ENCODE measurements around the gene SMC5. TPM values are rescaled to one million over a fixed set of nuclear protein-coding genes. Genes with fewer than 3 reads are reported as not detected.
"Not testable (repeated sequence)": the region's sequence is repeated elsewhere in the genome, so short reads cannot be mapped to it uniquely, and the experiment has no call there.

SMC5 gene
- total RNA-seq, 2 donors from 2014 or later = 22.6 to 46.1 TPM

- no peak overlapping the region for H3K27ac ChIP-seq
- H3K4me1 ChIP-seq (ENCODE audit: control insufficient read depth in 1 of 2, low read depth in 2 of 2) = no peaks in the 10 kb centered on the region
- no peaks in the 10 kb centered on the region for H3K36me3 ChIP-seq
- H3K27me3 ChIP-seq (replicated peaks; ENCODE audit: insufficient read depth) = no peaks in the 10 kb centered on the region
- DNase-seq (ENCODE audit: low spot score) (no peak), ATAC-seq (ENCODE audit: insufficient number of reproducible peaks, low FRiP score, low read depth) (no peak)
- H3K4me3 ChIP-seq = no peak overlapping the region
- H3K9me3 ChIP-seq = no peaks in the 10 kb centered on the region
- no peak for TF ChIP-seq CTCF (IDR thresholded peaks at IDR 0.05)
Observed at GRCh38 chr9:70318002-70318401, 59.2 kb downstream of the SMC5 start.

GRCh38 chr9:70322096-70322495 is 63.3 kb downstream of the SMC5 start:
- no peaks in the 10 kb centered on the region for H3K4me1 ChIP-seq (ENCODE audit: control insufficient read depth in 1 of 2, low read depth in 2 of 2)
- peaks cover 11% of the 10 kb centered on the region for H3K36me3 ChIP-seq
- ATAC-seq (ENCODE audit: insufficient number of reproducible peaks, low FRiP score, low read depth) (no peak), DNase-seq (ENCODE audit: low spot score) (no peak)
- no peaks in the 10 kb centered on the region for H3K9me3 ChIP-seq
- H3K4me3 ChIP-seq = no peak overlapping the region
- H3K27ac ChIP-seq = no peak overlapping the region
- TF ChIP-seq CTCF (IDR thresholded peaks at IDR 0.05) = no peak
- no peaks in the 10 kb centered on the region for H3K27me3 ChIP-seq (replicated peaks; ENCODE audit: insufficient read depth)

GRCh38 chr9:70324963-70325362 is 66.2 kb downstream of the SMC5 start:
- Histone ChIP-seq H3K4me1 (ENCODE audit: control insufficient read depth in 1 of 2, low read depth in 2 of 2) (no peaks in the 10 kb centered on the region), H3K9me3 (no peaks in the 10 kb centered on the region), H3K36me3 (peaks cover 15% of the 10 kb centered on the region), H3K27me3 (replicated peaks; ENCODE audit: insufficient read depth) (no peaks in the 10 kb centered on the region), H3K4me3 (no peak overlapping the region), H3K27ac (no peak overlapping the region)
- TF ChIP-seq CTCF (IDR thresholded peaks at IDR 0.05) = no peak
- no peak for DNase-seq (ENCODE audit: low spot score)
- ATAC-seq (ENCODE audit: insufficient number of reproducible peaks, low FRiP score, low read depth) = no peak

- H3K4me1 ChIP-seq (ENCODE audit: control insufficient read depth in 1 of 2, low read depth in 2 of 2); ATAC-seq (ENCODE audit: insufficient number of reproducible peaks, low FRiP score, low read depth); H3K4me3 ChIP-seq; H3K27ac ChIP-seq; H3K27me3 ChIP-seq (replicated peaks; ENCODE audit: insufficient read depth); DNase-seq (ENCODE audit: low spot score); H3K9me3 ChIP-seq: not testable (repeated sequence)
- H3K36me3 ChIP-seq = peaks cover 15% of the 10 kb centered on the region
Observed at GRCh38 chr9:70328625-70329024, 69.8 kb downstream of the SMC5 start.

GRCh38 chr9:70340572-70340971 is 81.8 kb downstream of the SMC5 start:
- Histone ChIP-seq H3K4me3 (no peak overlapping the region), H3K9me3 (no peaks in the 10 kb centered on the region), H3K27me3 (replicated peaks; ENCODE audit: insufficient read depth) (no peaks in the 10 kb centered on the region), H3K36me3 (no peaks in the 10 kb centered on the region), H3K4me1 (ENCODE audit: control insufficient read depth in 1 of 2, low read depth in 2 of 2) (peaks cover 0 to 6% of the 10 kb centered on the region in 2 donors), H3K27ac (no peak overlapping the region)
- DNase-seq (ENCODE audit: low spot score) (no peak), ATAC-seq (ENCODE audit: insufficient number of reproducible peaks, low FRiP score, low read depth) (no peak)
- peak; percentile 55 for TF ChIP-seq CTCF (IDR thresholded peaks at IDR 0.05)

GRCh38 chr9:70347046-70347445 is 88.3 kb downstream of the SMC5 start:
- H3K9me3 ChIP-seq = no peaks in the 10 kb centered on the region
- H3K4me1 ChIP-seq (ENCODE audit: control insufficient read depth in 1 of 2, low read depth in 2 of 2) = no peaks in the 10 kb centered on the region
- H3K27ac ChIP-seq = peak overlapping the region in 1 of 2 donors; percentile 34
- H3K36me3 ChIP-seq = peaks cover 18% of the 10 kb centered on the region
- no peak for TF ChIP-seq CTCF (IDR thresholded peaks at IDR 0.05)
- no peaks in the 10 kb centered on the region for H3K27me3 ChIP-seq (replicated peaks; ENCODE audit: insufficient read depth)
- H3K4me3 ChIP-seq = no peak overlapping the region
- ATAC-seq (ENCODE audit: insufficient number of reproducible peaks, low FRiP score, low read depth) = no peak
- DNase-seq (ENCODE audit: low spot score) = no peak

Measured in thoracic aorta (tissue), 2 donors.